ENCODE measurements around the gene METRNL. TPM values are rescaled to one million over a fixed set of nuclear protein-coding genes. Genes with fewer than 3 reads are reported as not detected.
"Not testable (repeated sequence)": the region's sequence is repeated elsewhere in the genome, so short reads cannot be mapped to it uniquely, and the experiment has no call there.

Gene METRNL
- total and polyA plus RNA-seq, 2 donors = 37.7 to 118 TPM

DNA sequence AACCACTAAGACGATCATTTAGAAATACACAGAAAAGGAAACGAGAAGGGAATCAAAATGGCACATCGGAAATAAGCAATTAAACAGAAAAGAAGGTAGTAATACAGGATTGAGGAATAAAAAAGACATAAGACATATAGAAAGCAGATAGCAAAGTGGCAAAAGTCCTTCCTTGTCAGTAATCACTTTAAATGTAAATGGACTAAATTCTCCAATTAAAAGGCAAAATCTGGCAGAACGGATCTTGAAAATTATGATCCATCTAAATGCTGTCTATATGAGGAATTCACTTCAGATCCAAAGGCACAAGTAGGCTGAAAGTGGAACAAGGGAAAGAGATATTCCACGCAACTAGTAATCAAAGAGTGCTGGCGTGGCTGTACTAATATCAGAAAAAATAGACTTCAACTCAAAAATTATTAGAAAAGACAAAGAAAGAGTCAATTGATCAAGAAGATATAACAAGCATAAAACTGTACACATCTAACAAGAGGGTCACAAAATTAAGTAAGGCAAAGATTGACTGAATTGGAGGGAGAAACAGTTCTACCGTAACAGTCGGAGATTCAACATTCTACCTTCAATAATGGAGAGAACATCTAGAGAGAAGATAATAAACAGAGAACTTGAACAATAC is 36.8 kb upstream of the METRNL start:
- H3K36me3 ChIP-seq (ENCODE audit: insufficient read depth) = peaks cover 3% of the 10 kb centered on the region
- 91% methylated on average over 8 of the region's 8 CpGs for WGBS
- H3K4me1 ChIP-seq (ENCODE audit: insufficient read depth) = no peaks in the 10 kb centered on the region
- H3K27ac ChIP-seq (ENCODE audit: low read depth) = no peak overlapping the region
- DNase-seq (ENCODE audit: extremely low spot score) = no peak
- H3K4me3 ChIP-seq (ENCODE audit: low read depth, low read length) = no peak overlapping the region

- 97% methylated on average over 18 of the region's 18 CpGs for WGBS
- H3K4me1 ChIP-seq (ENCODE audit: insufficient read depth); H3K36me3 ChIP-seq (ENCODE audit: insufficient read depth); H3K4me3 ChIP-seq (ENCODE audit: low read depth, low read length); DNase-seq (ENCODE audit: extremely low spot score); H3K27ac ChIP-seq (ENCODE audit: low read depth): not testable (repeated sequence)
Measured at GRCh38 chr17:83044479-83044878, 34.9 kb upstream of the METRNL start.

GRCh38 chr17:83046448-83047181 is 32.8 kb upstream of the METRNL start:
- no peaks in the 10 kb centered on the region for H3K4me1 ChIP-seq (ENCODE audit: insufficient read depth)
- peaks cover 3% of the 10 kb centered on the region for H3K36me3 ChIP-seq (ENCODE audit: insufficient read depth)
- DNase-seq (ENCODE audit: extremely low spot score) = no peak
- H3K27ac ChIP-seq (ENCODE audit: low read depth) = no peak overlapping the region
- no peak overlapping the region for H3K4me3 ChIP-seq (ENCODE audit: low read depth, low read length)
- WGBS = 97% methylated on average over 12 of the region's 12 CpGs

- Histone ChIP-seq H3K36me3 (ENCODE audit: insufficient read depth) (peaks cover 3% of the 10 kb centered on the region), H3K4me1 (ENCODE audit: insufficient read depth) (no peaks in the 10 kb centered on the region), H3K4me3 (ENCODE audit: low read depth, low read length) (no peak overlapping the region), H3K27ac (ENCODE audit: low read depth) (no peak overlapping the region)
- no peak for DNase-seq (ENCODE audit: extremely low spot score)
- WGBS = 71% methylated on average over 2 of the region's 2 CpGs
Measured at GRCh38 chr17:83047182-83047478, 32.3 kb upstream of the METRNL start.

- WGBS = 89% methylated on average over 12 of the region's 12 CpGs
- H3K27ac ChIP-seq (ENCODE audit: low read depth); H3K4me3 ChIP-seq (ENCODE audit: low read depth, low read length); DNase-seq (ENCODE audit: extremely low spot score); H3K36me3 ChIP-seq (ENCODE audit: insufficient read depth); H3K4me1 ChIP-seq (ENCODE audit: insufficient read depth): not testable (repeated sequence)
Measured at GRCh38 chr17:83047818-83048475, 31.5 kb upstream of the METRNL start.

DNA sequence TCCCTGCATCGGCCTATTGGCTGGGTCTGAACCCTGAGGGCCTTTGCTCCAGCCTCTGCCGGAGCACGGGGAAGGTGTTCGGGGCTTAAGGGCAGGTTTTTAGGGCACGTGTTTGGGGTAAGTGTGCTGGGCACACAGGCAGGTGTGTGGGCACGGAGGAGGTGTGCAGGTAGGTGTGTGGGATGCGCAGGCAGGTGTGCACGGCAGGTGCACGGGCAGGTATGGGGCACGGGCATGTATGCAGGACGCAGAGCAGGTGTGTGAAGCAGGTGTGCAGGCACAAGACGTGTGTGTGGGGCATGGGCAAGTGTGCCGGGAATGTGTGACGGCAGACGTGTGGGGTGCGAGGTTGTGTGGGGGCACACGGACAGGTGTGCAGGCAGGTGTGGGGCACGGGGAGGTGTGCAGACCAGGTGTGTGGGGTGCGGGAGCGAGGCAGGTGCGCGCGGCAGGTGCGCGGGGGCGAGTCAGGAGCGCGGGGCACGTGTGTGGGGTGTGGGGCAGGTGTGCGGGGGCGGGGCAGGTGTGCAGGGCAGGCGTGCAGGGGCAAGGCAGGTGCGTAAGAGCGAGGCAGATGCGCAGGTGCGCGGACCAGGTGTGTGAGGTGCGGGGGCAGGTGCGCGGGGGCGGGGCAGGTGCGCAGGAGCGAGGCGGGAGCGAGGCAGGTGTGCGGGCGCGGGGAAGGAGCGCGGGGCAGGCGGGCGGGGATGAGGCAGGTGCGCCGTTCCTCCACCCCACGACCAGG is 28.6 kb upstream of the METRNL start:
- no peak for DNase-seq (ENCODE audit: extremely low spot score)
- H3K36me3 ChIP-seq (ENCODE audit: insufficient read depth) = peaks cover 3% of the 10 kb centered on the region
- H3K4me1 ChIP-seq (ENCODE audit: insufficient read depth) = peaks cover under 1% of the 10 kb centered on the region
- peak overlapping the region; percentile 73 for H3K4me3 ChIP-seq (ENCODE audit: low read depth, low read length)
- no peak overlapping the region for H3K27ac ChIP-seq (ENCODE audit: low read depth)
- WGBS = 29% methylated on average over 55 of the region's 55 CpGs

DNA sequence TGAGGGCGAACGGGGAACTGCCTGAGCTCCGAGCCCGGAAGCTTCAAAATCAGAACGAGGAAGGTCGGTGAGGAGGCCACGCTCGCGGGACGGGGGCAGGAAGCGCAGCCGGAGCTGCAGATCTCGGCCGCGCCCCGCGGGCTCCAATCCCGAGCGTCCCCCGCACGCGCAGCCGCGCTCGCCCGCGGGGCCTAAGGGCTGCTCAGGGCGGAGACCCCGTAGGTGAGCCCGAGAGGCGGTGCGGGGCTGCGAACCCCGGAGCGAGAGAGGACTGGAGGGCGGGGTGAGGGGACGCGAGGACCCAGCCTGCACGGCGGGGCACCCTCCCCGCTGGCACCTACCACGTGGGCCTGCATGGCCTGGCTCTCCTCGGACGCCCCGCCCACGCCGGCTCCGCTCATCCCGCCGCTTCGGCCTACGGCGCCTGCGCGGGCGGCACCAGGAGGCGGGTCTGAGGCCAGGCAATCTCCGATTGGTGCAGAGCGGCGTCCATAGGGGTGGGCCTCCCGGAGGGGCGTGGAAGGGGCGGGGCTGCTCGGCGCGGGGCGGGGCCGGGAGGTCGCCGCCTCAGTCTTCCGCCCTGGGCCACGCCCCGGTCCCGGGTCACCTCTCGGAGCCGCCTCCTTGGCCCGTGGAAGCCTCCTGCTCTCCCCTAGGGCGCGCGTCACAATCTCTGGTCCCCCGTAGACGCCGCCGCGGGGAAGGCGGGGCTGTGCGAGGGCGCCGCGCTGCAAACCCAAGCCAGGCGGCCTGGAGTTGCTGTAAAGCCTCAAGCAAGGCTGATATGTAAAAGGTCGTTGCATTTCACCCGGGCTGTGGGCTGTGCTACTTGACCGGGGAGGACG is 27.8 kb upstream of the METRNL start:
- under 1% methylated on average over 95 of the region's 95 CpGs for WGBS
- H3K4me1 ChIP-seq (ENCODE audit: insufficient read depth) = peaks cover 2% of the 10 kb centered on the region
- peak overlapping the region; percentile 57 for H3K27ac ChIP-seq (ENCODE audit: low read depth)
- peaks cover 3% of the 10 kb centered on the region for H3K36me3 ChIP-seq (ENCODE audit: insufficient read depth)
- peak overlapping the region; percentile 73 for H3K4me3 ChIP-seq (ENCODE audit: low read depth, low read length)
- DNase-seq (ENCODE audit: extremely low spot score) = peak; percentile 88

DNA sequence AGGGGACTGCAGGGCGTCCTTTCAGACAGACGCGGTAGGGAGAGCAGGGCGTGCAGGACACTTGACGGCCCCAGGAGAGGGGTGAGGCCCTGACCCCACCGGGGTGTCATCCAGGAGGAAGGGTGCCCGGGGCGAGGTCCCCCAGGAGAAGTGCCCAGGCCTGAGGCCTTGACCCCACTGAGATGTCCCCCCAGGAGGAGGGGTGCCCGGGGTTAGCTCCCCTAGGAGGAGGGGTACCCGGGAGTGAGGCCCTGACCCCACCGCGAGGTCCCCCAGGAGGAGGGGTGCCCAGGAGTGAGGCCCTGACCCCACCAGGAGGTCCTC is 27.2 kb upstream of the METRNL start:
- Histone ChIP-seq H3K27ac (ENCODE audit: low read depth) (peak overlapping the region; percentile 57), H3K4me1 (ENCODE audit: insufficient read depth) (peaks cover 2% of the 10 kb centered on the region), H3K36me3 (ENCODE audit: insufficient read depth) (no peaks in the 10 kb centered on the region), H3K4me3 (ENCODE audit: low read depth, low read length) (peak overlapping the region; percentile 6)
- no peak for DNase-seq (ENCODE audit: extremely low spot score)
- WGBS = 42% methylated on average over 12 of the region's 12 CpGs

DNA sequence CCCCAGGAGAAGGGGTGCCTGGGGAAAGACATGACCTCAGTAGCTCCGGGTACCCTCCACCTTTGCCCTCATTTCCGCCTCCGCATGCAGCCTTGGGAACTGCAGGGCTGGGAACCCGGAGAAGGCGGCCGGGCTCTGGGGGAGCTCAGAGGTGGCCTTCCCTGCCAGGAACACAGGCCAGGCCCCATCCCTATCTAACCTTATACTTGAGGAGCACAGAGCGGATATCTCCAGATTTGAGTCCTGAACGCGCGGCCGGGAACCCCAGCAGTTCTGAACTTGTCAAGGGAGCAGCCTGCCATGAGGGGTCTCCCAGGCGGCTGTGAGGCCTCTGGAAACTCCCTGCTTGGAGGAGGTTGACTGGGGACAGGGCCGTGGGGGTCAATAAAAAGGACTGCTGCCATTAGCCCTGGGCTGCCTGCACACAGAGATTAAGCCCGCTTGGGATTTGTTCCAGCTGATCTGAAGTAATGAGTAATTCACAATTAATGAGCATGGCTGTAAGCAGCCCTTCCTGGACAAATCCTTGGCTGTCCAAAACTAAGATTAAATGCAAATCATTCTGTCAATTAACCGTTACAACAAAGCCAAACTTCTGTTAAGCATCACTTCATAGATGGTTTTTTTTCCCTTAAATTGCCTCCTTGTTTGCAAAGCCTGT is 26.3 kb upstream of the METRNL start:
- no peak for DNase-seq (ENCODE audit: extremely low spot score)
- peak overlapping the region; percentile 69 for H3K27ac ChIP-seq (ENCODE audit: low read depth)
- H3K4me3 ChIP-seq (ENCODE audit: low read depth, low read length) = no peak overlapping the region
- H3K36me3 ChIP-seq (ENCODE audit: insufficient read depth) = no peaks in the 10 kb centered on the region
- H3K4me1 ChIP-seq (ENCODE audit: insufficient read depth) = peaks cover 2% of the 10 kb centered on the region
- 67% methylated on average over 15 of the region's 15 CpGs for WGBS

DNA sequence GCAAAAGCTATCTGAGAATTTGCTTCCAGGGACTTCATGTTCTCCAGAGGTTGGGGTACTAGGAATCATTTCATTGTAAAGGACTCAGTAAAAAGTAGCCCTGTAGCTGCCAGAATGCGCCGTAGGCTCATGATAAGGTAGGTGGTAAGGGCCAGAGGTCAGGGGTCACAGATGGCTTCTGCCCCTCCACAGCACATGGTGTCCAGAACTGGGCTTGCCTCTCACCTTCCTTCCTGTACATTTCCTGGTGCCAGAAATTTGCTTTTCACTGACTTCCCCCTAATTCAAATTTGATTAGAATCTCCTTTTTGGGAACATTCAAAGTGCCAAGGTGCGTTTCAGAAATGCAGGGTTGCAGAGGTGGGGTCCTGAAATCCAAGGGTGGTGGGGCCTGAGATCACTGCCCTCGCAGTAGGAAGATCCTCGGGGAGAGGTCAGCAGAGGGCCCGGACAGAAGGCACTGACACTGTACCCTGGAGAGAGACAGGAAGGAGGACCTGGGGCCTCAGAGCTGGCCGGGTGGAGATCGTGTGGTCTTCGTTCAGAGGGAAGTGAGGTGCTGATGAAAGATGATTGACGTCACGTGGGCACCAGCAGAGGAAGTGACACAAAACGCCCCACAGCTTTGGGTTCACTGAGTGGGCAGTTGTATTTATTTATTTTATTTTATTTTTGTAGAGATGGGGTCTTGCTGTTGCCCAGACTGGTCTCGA is 25.5 kb upstream of the METRNL start:
- Histone ChIP-seq H3K27ac (ENCODE audit: low read depth) (peak overlapping the region; percentile 54), H3K36me3 (ENCODE audit: insufficient read depth) (no peaks in the 10 kb centered on the region), H3K4me3 (ENCODE audit: low read depth, low read length) (no peak overlapping the region), H3K4me1 (ENCODE audit: insufficient read depth) (peaks cover 2% of the 10 kb centered on the region)
- no peak for DNase-seq (ENCODE audit: extremely low spot score)
- WGBS = 79% methylated on average over 13 of the region's 13 CpGs

GRCh38 chr17:83054518-83055125 is 24.8 kb upstream of the METRNL start:
- H3K4me1 ChIP-seq (ENCODE audit: insufficient read depth) = peaks cover 2% of the 10 kb centered on the region
- no peaks in the 10 kb centered on the region for H3K36me3 ChIP-seq (ENCODE audit: insufficient read depth)
- no peak overlapping the region for H3K27ac ChIP-seq (ENCODE audit: low read depth)
- no peak overlapping the region for H3K4me3 ChIP-seq (ENCODE audit: low read depth, low read length)
- DNase-seq (ENCODE audit: extremely low spot score) = no peak
- 90% methylated on average over 13 of the region's 13 CpGs for WGBS

DNA sequence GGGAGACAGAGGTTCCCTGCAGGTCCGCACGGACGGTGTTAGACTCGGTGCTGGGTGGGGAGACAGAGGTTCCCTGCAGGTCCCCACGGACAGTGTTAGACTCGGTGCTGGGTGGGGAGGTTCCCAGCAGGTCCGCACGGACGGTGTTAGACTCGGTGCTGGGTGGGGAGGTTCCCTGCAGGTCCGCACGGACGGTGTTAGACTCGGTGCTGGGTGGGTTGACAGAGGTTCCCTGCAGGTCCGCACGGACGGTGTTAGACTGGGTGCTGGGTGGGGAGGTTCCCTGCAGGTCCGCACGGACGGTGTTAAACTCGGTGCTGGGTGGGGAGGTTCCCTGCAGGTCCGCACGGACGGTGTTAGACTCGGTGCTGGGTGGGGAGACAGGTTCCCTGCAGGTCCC is 24.2 kb upstream of the METRNL start:
- WGBS = 92% methylated on average over 25 of the region's 25 CpGs
- not testable (repeated sequence) for H3K4me3 ChIP-seq (ENCODE audit: low read depth, low read length); H3K36me3 ChIP-seq (ENCODE audit: insufficient read depth); DNase-seq (ENCODE audit: extremely low spot score); H3K4me1 ChIP-seq (ENCODE audit: insufficient read depth); H3K27ac ChIP-seq (ENCODE audit: low read depth)

All from urinary bladder (tissue), 4 donors.